ENCODE measurements around the gene FILIP1L.

The FILIP1L gene

GRCh38 chr3:100114413-100115030 lies at the start of gene FILIP1L:
Gene FILIP1L, minus strand, starts transcription at chr3:100114501.
- DNase-seq = no peak

GRCh38 chr3:100163787-100164186 lies 49.5 kb upstream of the FILIP1L start:
- DNase-seq = no peak

- no peak for DNase-seq
These were observed 46.2 kb upstream of the FILIP1L start for GRCh38 chr3:100160521-100160920.

GRCh38 chr3:100159331-100160153 lies 45.2 kb upstream of the FILIP1L start:
- DNase-seq = no peak

GRCh38 chr3:100158918-100159330 lies 44.6 kb upstream of the FILIP1L start:
- no peak for DNase-seq

- no peak for DNase-seq
These were observed 43.4 kb upstream of the FILIP1L start for GRCh38 chr3:100157685-100158084.

GRCh38 chr3:100155590-100155989 lies 41.3 kb upstream of the FILIP1L start:
- DNase-seq = no peak

- no peak for DNase-seq
These were observed 40.8 kb upstream of the FILIP1L start for GRCh38 chr3:100155128-100155527.

- DNase-seq = no peak
These were observed 39.9 kb upstream of the FILIP1L start for GRCh38 chr3:100154171-100154570.

GRCh38 chr3:100151024-100151707 lies 36.9 kb upstream of the FILIP1L start:
- DNase-seq = no peak

- no peak for DNase-seq
These were observed 36.2 kb upstream of the FILIP1L start for GRCh38 chr3:100150473-100150872.

GRCh38 chr3:100149713-100150415 lies 35.6 kb upstream of the FILIP1L start:
- DNase-seq = no peak

GRCh38 chr3:100149130-100149529 lies 34.8 kb upstream of the FILIP1L start:
- no peak for DNase-seq

- DNase-seq = no peak
These were observed 30.1 kb upstream of the FILIP1L start for GRCh38 chr3:100144255-100144866.

- DNase-seq = no peak
These were observed 27.3 kb upstream of the FILIP1L start for GRCh38 chr3:100141586-100141985.

GRCh38 chr3:100140976-100141375 lies 26.7 kb upstream of the FILIP1L start:
- no peak for DNase-seq

- no peak for DNase-seq
These were observed 22.6 kb upstream of the FILIP1L start for GRCh38 chr3:100136921-100137320.

GRCh38 chr3:100131241-100131640 lies 16.9 kb upstream of the FILIP1L start:
- no peak for DNase-seq

GRCh38 chr3:100129941-100130340 lies 15.6 kb upstream of the FILIP1L start:
- DNase-seq = no peak

- no peak for DNase-seq
These were observed 14.3 kb upstream of the FILIP1L start for GRCh38 chr3:100128565-100128964.

GRCh38 chr3:100127792-100128191 lies 13.5 kb upstream of the FILIP1L start:
- DNase-seq = no peak

GRCh38 chr3:100125161-100125938 lies 11.0 kb upstream of the FILIP1L start:
- no peak for DNase-seq

All from activated effector memory CD4-positive, alpha-beta T cell treated with anti-CD3 and anti-CD28 coated beads, Interleukin-2, amount 50 U/mL, for 16 hours (primary cell).